C4-2B (cell line): ENCODE measurements around the gene SDE2.

Experiments used
- CTCF ChIP-seq: fragments of 450-650 bp; conservative IDR thresholded peaks from 2 replicates; pipeline ENCODE4 v1.5.1; 2017; ENCODE audit warnings: mild to moderate bottlenecking
- ZFX ChIP-seq: fragments of 450-650 bp; IDR thresholded peaks from 2 replicates; pipeline ENCODE4 v1.6.1; 2017

DNA sequence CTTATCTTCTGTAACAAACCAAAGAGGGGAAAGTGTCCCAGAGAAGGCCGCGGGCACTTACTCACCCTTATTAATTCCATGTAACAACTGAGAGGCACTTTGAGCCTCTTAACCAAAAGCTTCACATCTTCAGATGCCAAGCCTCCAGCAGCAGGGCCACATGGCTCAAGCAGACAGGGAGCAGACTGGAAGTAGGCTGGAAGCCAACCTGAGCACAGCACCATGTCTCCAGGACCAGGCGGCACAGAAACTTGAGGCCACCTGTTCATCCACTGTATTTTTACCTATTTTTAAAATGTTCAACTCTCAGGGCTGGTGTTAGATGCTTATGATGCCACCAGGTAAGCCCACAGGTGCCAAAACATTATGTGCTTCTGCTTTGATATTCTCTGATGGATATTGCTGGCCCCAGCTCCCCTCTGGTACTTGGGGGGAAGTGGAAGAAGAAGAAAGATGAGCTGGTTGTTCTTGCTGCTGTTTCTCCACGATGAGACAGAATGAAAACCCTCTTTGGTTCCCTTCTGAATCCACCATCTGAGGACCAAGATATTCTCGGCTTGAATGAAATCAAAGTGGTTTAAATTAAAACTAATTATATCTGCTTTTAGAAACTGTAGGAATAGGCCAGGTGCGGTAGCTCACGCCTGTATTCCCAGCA, 30.6 kb upstream of the SDE2 start:
- TF ChIP-seq CTCF (no peak), ZFX (no peak)
